ENCODE data around the gene DCPS.
"Not testable (repeated sequence)": the region's sequence is repeated elsewhere in the genome, so short reads cannot be mapped to it uniquely, and the experiment has no call there.

The DCPS gene

DNA sequence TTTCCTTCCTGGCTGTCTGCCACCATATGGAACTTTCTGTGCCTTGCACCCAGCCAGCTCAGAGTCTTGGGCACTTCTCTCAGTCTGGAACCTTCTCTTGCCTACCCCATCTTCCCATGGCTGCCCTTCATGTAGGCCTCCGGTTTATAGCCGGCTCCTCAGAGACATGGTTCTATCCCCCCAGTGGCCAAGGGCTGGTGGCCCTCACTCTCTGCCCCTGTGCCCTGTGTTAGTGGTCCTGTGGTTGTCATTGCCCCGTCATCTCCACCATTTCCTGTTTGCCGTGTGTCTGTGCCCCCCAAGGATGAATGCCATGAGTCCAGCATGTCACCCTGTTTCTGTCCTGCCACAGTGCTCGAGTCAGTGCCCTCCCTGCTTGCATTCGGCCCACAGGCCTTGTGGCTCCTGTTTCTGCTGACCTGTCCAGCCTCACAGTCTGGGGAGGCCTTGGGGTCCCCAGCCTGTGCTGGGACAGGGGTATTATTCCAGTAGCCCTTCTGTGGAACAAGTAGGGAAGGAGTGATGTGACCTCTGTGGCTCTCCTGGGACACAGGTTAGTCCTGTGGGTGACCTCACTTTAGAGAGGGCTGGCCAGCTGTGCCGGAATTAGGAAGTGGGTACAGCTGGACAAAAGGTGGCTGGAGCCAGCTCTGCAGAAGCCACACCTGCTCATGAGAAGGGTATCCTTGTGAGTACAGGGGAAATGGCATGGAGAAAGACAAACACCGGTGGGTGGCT is 82.3 kb downstream of the DCPS start:
- no peak for DNase-seq

DNA sequence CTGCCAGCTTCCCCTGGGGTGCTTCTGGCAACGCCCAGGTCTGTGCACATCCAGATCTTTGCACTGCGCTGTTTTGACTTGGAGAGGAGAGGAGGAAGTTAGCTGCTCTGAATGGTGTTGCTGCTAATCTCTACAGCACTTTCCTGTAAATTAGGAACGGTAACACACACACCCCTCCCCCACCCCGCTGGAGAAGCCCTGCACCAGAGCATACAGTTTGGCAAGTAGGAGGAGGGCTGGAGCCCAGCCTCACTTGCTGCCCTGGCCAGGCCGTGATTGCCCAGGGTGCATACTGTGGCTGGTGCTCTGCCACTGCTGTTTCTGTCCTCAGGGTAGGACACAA is 82.8 kb downstream of the DCPS start:
- DNase-seq, result peak; percentile 70

DNA sequence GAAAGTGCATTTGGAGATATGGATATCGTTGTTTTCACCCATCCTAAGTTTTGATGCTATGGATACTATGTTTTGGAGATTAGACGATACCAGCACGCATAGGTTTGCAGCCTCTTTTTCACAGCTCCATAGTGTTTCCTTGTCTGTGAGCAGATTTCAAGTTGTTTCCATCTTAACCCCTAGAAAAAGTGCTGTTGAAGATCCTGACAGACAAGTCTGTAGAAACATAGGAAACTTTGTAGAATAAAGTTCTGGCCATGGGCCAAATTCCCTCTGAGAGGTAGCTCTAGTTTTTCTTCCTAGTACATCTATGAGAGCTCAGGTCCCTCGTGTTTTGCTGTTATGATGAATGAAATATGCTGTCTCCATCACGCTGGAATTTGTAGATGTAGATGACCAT is 84.0 kb downstream of the DCPS start:
- DNase-seq, result no peak

DNA sequence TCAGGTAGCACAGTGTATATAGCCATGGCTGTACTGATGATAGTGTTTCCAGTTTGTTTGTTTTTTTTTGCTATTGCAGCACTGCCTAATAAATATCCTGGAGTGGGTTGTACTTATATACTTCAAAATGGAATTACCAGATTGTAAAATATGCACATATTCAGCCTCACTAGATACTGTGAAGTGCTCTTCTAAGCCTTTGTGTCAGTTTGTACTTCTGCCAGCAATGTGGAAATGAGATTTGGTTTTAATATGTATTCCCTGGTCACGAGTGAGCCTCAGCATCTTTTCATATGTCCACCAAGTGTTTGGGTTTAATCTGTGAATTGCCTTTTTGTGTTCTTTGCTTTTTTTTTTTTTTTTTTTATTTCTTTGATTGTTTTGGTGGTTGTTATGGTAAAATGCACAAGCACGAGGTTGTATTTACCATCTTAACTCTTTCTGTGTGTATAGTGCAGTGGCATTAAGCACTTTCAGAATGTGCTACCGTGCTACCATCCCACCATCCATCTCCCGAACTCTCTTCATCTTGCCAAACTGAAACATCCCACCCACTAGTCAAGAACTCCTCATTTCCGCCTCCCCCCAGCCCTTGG is 86.5 kb downstream of the DCPS start:
- DNase-seq, result no peak

DNA sequence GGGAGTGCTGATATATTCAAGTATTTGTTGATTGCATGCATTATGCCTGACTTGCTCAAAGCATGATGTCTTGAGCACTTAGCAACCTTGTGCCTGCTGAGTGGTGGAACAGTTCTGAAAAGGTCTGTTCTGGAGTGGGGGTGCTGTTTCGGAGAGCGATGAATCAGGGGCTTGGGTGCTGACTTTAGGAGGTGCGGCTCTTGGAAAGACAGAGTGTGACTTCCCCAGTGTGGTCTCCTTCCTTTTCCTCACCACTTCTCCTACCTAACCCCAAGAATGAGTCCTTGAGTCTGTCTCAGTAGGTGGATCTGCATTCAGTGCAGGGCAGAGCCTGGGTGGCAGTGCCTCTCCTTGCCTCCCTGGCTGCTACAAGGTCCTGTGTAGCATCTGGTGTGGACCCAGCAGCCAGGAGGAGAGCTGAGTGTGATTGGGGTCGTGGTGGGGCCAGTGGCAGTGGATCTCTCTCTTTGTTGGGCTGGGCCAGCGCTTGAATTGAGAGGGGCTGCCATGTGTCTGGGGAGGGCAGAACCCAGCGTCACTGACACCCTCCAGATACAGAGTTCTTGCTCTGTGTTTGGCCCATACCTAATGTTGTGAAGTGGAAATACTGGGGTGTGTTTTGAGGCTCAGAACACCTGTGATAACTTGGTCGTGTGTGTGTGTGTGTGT is 87.6 kb downstream of the DCPS start:
- peak; percentile 38 for DNase-seq

DNA sequence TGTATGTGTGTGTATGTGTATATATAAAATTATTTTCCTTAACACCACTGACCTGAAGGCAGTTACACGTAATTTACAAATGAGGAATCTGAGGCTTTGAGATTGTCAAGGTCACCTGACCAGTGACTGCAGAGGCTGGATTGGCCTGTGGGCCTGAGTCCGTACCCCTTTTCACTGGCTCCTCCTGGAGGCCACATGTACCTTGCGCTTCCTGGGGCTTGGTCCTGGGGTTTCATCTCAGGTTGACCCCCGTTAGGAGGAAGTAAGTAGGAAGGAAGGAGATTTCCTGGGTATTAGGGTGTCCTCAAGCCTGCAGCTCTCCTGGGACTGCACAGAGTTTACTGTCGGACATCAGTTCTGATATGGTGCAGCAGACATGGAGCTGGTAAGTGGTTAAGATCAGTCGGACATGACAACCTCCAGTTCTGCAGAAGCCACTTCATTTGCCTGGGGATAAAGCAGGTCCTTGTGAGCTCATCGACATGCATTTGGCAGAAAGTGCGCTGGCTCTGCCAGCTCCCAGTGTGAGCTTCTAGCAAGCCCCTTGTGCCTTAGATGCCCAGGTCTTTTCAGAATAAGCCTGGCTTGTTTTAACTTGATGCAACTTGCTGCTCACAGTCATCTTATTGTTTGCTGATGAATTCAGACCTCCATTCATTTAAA is 88.2 kb downstream of the DCPS start:
- peak; percentile 81 for DNase-seq

DNA sequence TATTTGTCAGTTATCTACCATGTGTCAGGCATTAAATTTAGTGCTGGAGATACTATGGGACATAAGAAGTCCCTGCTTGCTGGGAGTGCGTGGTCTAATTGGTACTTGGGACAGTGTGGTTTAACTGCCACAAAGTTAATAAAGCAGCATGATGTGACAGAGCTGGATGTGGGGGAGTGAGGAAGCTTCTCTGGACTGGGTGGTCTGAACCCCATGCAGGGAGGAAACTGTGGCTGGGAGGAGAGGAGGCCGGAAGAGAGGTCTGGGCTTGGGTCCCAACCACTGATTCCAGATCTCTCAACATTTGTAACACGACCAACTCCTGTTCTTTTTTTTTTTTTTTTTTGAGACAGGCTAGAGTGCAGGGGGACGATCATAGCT is 88.8 kb downstream of the DCPS start:
- peak; percentile 94 for DNase-seq

DNA sequence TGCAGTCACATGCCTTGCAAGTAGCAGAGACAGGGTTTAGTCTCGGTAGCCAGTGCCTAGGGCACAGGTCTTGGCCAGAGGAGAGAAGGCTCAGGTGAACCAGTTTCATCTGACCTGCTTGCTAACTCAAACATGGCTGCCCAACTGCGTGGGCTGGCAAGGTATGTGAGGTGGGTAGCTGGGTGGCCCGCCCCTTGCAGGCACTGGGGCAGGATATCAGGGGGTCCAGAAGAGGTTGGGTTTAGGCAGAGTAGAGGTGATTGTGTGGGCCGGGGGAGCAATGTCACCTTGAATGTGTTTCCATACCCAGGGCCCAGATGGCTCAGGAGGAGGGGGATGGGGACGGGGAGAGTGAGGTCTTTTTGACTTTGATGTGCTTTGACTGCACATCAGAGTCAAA is 89.3 kb downstream of the DCPS start:
- DNase-seq, result no peak

DNA sequence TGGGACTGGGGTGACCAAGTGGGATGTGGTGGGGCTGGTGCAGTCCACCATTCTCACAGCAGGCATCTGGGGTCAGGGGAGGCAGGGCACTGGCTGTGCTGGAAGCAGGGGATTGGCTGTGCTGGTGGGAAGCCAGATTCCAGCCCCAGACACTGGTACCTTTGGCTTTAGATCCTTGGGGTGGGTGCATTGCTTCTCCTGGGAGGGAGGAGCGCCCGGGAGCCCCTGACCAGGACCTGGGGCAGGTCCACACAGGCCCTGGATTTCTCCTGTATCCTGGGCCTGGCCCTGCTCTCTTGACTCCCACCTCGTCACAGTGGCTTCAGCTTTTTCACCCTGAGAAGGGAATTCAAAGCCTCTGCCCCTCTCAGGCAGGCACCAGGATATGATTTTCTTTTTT is 90.2 kb downstream of the DCPS start:
- no peak for DNase-seq

DNA sequence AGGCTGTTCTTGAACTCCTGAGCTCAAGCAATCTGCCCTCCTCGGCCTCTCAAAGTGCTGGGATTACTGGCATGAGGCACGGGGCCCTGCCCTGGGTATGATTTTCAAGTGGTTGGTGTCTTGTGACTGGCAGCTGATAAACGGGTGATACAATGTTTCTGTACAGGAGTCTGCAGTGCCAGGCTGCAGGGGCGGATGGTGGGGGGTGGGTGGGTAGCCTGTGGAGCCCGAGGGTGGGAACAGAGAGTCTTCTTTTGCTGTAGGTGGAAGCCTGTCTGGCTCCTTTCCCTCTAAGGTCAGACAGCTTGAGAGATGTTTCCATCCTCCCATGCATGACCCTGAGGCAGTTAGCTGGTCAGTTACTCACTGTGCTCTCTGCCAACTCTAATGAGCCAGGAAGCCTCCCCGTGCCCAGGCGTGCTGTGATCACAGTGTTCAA is 90.8 kb downstream of the DCPS start:
- DNase-seq, result not testable (repeated sequence)

Measured in MV-4-11 (cell line).